Activated naive CD8-positive, alpha-beta T cell treated with anti-CD3 and anti-CD28 coated beads for 36 hours (primary cell): ENCODE results near the gene RPN2. TPM values are rescaled to one million over a fixed set of nuclear protein-coding genes. Genes with fewer than 3 reads are reported as not detected.

Experiments used
- DNase-seq: peaks from one replicate; pipeline ENCODE4 v3.0.0; 2021
- H3K27ac Mint-ChIP-seq: one replicate; pipeline ENCODE4 v1.8.0; 2022; ENCODE audit warnings: mild to moderate bottlenecking, moderate library complexity, mixed read lengths
- H3K27me3 Mint-ChIP-seq: one replicate; pipeline ENCODE4 v1.8.0; 2022; ENCODE audit warnings: mild to moderate bottlenecking, mixed read lengths
- H3K36me3 Mint-ChIP-seq: one replicate; pipeline ENCODE4 v1.8.0; 2021; ENCODE audit warnings: mild to moderate bottlenecking, mixed read lengths
- H3K4me1 Mint-ChIP-seq: one replicate; pipeline ENCODE4 v1.8.0; 2021; ENCODE audit warnings: mixed read lengths
- H3K4me3 Mint-ChIP-seq: one replicate; pipeline ENCODE4 v1.8.0; 2022; ENCODE audit warnings: mild to moderate bottlenecking, moderate library complexity, mixed read lengths
- H3K9me3 Mint-ChIP-seq: one replicate; pipeline ENCODE4 v1.8.0; 2022; ENCODE audit warnings: mixed read lengths
- total RNA-seq, 2 experiments: library from RNA; stranded (reverse); gene quantifications; one replicate each; pipeline ENCODE4 v1.2.3, GENCODE V29; 2021

RPN2 gene
- total RNA-seq, 2 experiments from 2014 or later = 121 to 131 TPM

DNA sequence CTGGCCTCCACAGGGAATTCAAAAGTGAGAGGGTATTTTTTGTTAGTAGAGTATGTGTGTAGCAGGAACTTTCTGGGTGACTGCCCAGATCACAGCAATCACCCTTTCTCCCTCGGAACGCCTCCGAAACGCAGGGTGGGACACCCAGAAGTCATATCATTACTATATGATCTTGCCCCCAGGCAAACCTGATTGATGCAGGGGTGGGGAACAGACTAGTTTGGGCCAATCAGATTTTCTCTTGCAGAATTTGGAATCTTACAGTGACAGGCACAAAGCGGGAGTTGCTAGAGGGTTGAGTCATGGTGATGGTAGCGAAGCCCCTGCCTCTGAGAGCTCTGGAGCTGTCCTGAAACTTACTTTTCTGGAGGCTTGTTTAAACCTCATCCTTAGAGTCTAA lies 16.5 kb upstream of the RPN2 start:
- H3K27ac Mint-ChIP-seq = no peak overlapping the region
- no peak for DNase-seq
- H3K36me3 Mint-ChIP-seq = no peaks in the 10 kb centered on the region
- no peaks in the 10 kb centered on the region for H3K9me3 Mint-ChIP-seq
- peaks cover 3% of the 10 kb centered on the region for H3K4me1 Mint-ChIP-seq
- H3K27me3 Mint-ChIP-seq = no peaks in the 10 kb centered on the region
- H3K4me3 Mint-ChIP-seq = no peak overlapping the region

DNA sequence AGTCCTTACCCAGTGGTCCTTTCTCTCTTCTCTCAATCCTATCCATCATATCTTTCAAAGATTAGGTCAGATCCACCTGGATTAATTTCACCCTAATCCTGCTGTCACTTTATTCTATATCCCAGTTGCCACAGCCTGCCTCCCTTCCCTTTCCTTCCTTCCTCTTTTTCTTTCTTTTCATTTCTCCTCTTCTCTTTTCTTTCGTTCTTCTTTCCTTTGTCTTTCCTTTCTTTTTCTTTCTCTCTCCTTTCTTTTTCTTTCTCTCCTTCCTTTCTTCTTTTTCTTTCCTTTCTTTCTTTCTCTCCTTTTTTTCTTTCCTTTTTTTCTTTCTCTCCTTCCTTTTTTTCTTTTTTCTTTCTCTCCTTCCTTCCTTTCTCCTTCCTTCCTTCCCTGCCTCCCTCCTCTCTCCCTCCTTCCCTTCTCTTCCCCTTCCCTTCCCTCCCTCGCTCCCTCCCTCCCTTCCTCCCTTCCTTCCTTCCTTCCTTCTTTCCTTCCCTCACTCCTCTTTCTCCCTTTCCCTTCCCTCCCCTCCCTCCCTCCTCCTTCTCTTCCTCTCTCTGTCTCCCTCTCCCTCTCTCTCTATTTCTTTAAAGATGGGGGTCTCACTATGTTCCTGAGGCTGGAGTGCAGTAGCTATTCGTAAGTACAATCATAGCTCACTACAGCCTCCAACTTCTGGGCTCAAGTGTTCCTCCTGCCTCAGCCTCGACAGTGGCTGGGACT lies 15.1 kb upstream of the RPN2 start:
- no peak overlapping the region for H3K4me3 Mint-ChIP-seq

DNA sequence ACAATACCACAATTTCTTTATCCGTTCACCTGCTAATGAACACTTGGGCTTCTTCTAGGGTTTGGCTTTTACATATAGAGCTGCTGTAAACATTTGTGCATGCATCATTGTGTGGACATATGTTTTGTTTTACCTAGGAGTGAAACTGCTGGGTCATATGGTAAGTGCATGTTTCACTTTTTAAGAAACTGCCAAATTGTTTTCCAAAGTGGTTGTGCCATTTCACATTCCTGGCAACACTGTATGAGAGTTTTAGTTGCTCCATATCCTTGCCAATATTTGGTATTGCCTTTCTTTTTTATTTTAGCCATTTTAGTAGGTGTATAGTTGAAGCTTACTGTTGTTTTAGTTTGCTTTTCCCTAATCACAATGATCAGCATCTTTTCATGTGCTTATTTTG lies 14.1 kb upstream of the RPN2 start:
- no peak overlapping the region for H3K27ac Mint-ChIP-seq
- H3K36me3 Mint-ChIP-seq = peaks cover 5% of the 10 kb centered on the region
- DNase-seq = no peak
- no peaks in the 10 kb centered on the region for H3K4me1 Mint-ChIP-seq
- H3K27me3 Mint-ChIP-seq = no peaks in the 10 kb centered on the region
- H3K4me3 Mint-ChIP-seq = no peak overlapping the region
- no peaks in the 10 kb centered on the region for H3K9me3 Mint-ChIP-seq

More for the DNA sequence above, 15.1 kb upstream of the RPN2 start:
- Mint-ChIP-seq H3K27me3 (no peaks in the 10 kb centered on the region), H3K4me1 (no peaks in the 10 kb centered on the region), H3K27ac (no peak overlapping the region), H3K9me3 (no peaks in the 10 kb centered on the region), H3K36me3 (peaks cover 5% of the 10 kb centered on the region)
- no peak for DNase-seq

DNA sequence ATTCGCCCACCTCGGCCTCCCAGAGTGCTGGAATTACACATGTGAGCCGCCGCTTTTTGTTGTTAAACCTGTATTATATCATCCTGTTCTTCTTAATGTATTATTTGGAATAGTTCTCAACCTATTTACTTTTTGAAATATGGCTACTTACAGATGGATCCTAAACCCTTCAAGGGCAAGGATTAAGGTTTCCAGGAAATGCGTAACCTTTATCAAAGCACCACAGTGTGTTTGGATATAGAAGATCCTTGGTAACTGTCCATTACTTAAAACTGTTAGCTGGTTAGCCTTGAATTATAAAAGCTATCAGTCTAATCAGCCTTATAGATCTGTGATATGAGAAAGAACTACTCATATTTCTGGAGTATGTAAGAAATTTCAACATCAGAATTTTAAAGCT lies 12.3 kb upstream of the RPN2 start:
- DNase-seq = no peak
- H3K4me3 Mint-ChIP-seq = no peak overlapping the region

GRCh38 chr20:37172836-37173235 lies 6.3 kb upstream of the RPN2 start:
- Mint-ChIP-seq H3K27ac (no peak overlapping the region), H3K36me3 (peaks cover 5% of the 10 kb centered on the region), H3K4me3 (no peak overlapping the region), H3K4me1 (peaks cover under 1% of the 10 kb centered on the region), H3K9me3 (no peaks in the 10 kb centered on the region), H3K27me3 (no peaks in the 10 kb centered on the region)
- DNase-seq = no peak

More for the DNA sequence above, 12.3 kb upstream of the RPN2 start:
- Mint-ChIP-seq H3K36me3 (peaks cover 5% of the 10 kb centered on the region), H3K27me3 (no peaks in the 10 kb centered on the region), H3K4me1 (no peaks in the 10 kb centered on the region), H3K9me3 (no peaks in the 10 kb centered on the region), H3K27ac (no peak overlapping the region)

GRCh38 chr20:37179683-37180524 lies 774 bp downstream of the RPN2 start:
- H3K36me3 Mint-ChIP-seq = peaks cover 22% of the 10 kb centered on the region
- H3K4me3 Mint-ChIP-seq = peak overlapping the region; percentile 87

GRCh38 chr20:37185686-37186085 lies 6.6 kb downstream of the RPN2 start:
- H3K36me3 Mint-ChIP-seq = peaks cover 46% of the 10 kb centered on the region
- no peak overlapping the region for H3K27ac Mint-ChIP-seq
- peaks cover 58% of the 10 kb centered on the region for H3K4me1 Mint-ChIP-seq

More at GRCh38 chr20:37179683-37180524, 774 bp downstream of the RPN2 start:
- H3K27me3 Mint-ChIP-seq = no peaks in the 10 kb centered on the region
- peak; percentile 6 for DNase-seq
- H3K4me1 Mint-ChIP-seq = peaks cover 41% of the 10 kb centered on the region
- peak overlapping the region; percentile 94 for H3K27ac Mint-ChIP-seq
- H3K9me3 Mint-ChIP-seq = no peaks in the 10 kb centered on the region

GRCh38 chr20:37188787-37189186 lies 9.7 kb downstream of the RPN2 start:
- no peak for DNase-seq
- Mint-ChIP-seq H3K4me1 (peaks cover 54% of the 10 kb centered on the region), H3K36me3 (peaks cover 42% of the 10 kb centered on the region), H3K27ac (peak overlapping the region; percentile 68), H3K9me3 (no peaks in the 10 kb centered on the region), H3K4me3 (no peak overlapping the region), H3K27me3 (no peaks in the 10 kb centered on the region)

More at GRCh38 chr20:37185686-37186085, 6.6 kb downstream of the RPN2 start:
- DNase-seq = no peak
- Mint-ChIP-seq H3K4me3 (no peak overlapping the region), H3K27me3 (no peaks in the 10 kb centered on the region), H3K9me3 (no peaks in the 10 kb centered on the region)

DNA sequence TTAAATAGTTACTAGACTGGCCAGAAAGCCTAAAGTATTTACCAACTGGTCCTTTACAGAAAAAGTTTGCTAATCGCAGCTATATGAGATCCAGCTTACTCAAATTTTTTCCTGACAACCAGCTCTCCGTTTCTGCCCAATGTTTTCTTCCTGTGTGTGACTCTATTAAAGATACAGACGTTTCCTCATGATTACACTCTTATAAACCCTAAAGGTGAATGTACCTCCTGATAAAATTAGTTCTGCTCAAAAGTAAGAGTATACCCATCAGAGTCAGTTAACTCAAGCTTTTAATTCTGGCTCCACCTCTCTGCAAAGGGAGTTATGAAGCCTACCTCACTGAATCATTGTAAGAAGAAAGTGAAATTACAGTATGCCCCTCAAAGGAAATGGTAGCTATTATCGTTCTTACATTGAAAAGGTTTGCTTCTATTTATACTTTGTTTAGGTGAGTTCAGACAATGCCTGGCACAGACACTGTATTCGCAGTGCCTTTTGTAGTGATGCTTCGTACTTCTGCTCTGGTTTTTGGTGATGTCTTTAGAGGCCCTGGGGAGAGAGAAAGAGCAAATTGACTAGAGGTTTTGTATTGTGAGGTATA lies 10.4 kb downstream of the RPN2 start:
- H3K9me3 Mint-ChIP-seq = no peaks in the 10 kb centered on the region
- H3K36me3 Mint-ChIP-seq = peaks cover 40% of the 10 kb centered on the region
- H3K4me1 Mint-ChIP-seq = peaks cover 54% of the 10 kb centered on the region
- H3K4me3 Mint-ChIP-seq = peak overlapping the region; percentile 42
- DNase-seq = no peak
- H3K27me3 Mint-ChIP-seq = no peaks in the 10 kb centered on the region
- peak overlapping the region; percentile 77 for H3K27ac Mint-ChIP-seq

DNA sequence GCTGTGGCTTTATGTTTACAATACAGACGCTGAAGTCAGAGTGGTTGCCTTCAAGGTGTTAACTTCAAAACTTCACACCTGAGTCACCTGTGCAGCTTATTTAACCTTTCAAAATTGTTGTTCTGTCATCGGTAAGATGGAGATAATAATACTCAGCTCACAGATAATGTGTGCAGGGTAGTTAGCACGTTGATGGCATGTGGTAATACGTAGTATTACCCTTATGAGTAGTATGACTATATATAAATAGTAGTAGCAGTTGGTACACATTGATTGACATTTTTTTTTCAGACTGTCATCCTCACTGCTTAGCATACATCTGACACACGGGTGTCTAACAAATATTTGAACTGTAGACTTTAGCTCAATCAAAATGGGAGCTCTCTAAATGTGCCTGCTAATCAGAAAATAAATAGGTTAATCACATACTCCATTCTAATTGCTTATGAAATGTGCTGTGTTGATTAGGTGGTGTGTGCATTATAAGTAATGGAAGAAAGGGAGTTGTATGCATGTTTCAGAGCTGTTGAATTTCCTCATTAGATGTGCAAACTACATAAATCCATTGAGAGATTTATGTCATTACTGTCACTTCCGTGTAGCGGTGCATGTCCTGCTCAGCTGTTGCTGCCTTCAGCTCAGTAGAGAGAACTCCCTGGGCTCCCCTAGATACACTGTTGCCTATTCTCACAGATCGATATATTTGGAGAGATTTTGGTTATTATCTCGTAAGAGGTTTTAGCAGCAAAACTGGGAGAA lies 11.4 kb downstream of the RPN2 start:
- no peak for DNase-seq
- H3K4me1 Mint-ChIP-seq = peaks cover 60% of the 10 kb centered on the region
- no peaks in the 10 kb centered on the region for H3K27me3 Mint-ChIP-seq
- peaks cover 37% of the 10 kb centered on the region for H3K36me3 Mint-ChIP-seq
- H3K9me3 Mint-ChIP-seq = no peaks in the 10 kb centered on the region
- no peak overlapping the region for H3K27ac Mint-ChIP-seq
- H3K4me3 Mint-ChIP-seq = no peak overlapping the region

DNA sequence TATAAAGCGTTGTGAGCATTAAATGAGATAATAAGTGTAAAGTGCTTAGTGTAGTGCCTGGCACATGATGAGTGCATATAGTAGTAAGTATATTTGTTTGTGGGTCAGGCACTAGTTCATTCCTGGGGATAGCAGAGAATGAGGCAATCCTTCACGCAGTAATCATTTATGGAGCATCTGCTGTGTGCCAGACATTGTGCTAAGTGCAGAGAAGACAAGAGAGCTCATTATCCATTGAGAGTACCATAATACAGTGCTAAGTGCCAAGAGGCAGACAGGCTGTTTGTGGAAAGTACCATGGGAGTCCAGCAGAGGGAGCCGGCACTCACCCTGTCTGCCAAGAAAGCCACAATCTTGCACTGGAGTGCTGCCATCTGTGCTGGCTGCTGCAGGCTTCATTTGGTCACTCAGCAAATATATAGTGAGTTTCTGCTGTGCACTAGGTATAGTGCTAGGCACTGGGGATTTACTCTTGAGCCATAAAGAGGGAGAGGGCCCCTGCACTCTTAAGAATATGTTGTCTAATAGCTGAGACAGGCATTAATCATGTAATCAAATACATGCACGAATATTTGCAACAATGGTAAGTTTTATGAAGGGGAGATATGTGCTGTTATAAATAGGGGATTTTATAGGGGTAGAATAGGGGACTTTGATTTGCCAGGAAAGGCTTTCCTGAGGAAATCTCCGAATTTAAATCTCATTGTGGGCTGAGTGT lies 13.2 kb downstream of the RPN2 start:
- H3K27ac Mint-ChIP-seq = no peak overlapping the region
- peaks cover 40% of the 10 kb centered on the region for H3K36me3 Mint-ChIP-seq

DNA sequence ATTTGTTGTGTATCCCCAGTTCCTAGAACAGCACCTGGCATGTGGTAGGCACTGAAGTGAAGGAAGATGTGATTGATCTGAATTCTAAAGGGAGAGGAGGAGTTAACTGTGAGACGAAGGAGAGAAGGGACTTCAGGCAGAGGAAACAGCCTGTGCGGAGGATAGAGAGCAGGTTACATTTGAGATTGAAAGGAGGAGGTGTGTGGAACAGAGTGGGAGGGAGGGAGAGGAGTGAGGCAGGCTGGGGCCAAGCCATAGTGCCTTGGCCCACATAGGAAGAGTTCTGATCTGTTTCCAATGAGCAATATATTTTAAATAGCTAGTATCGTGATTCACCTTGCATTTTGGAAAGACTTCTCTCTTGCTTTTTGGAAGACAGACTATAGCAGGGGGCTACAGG lies 14.1 kb downstream of the RPN2 start:
- H3K4me3 Mint-ChIP-seq = no peak overlapping the region
- no peak for DNase-seq
- peaks cover 36% of the 10 kb centered on the region for H3K36me3 Mint-ChIP-seq
- peaks cover 63% of the 10 kb centered on the region for H3K4me1 Mint-ChIP-seq
- no peak overlapping the region for H3K27ac Mint-ChIP-seq
- no peaks in the 10 kb centered on the region for H3K9me3 Mint-ChIP-seq
- no peaks in the 10 kb centered on the region for H3K27me3 Mint-ChIP-seq

More for the DNA sequence above, 13.2 kb downstream of the RPN2 start:
- no peaks in the 10 kb centered on the region for H3K27me3 Mint-ChIP-seq
- peak; percentile 59 for DNase-seq
- H3K4me1 Mint-ChIP-seq = peaks cover 62% of the 10 kb centered on the region
- no peak overlapping the region for H3K4me3 Mint-ChIP-seq
- no peaks in the 10 kb centered on the region for H3K9me3 Mint-ChIP-seq

DNA sequence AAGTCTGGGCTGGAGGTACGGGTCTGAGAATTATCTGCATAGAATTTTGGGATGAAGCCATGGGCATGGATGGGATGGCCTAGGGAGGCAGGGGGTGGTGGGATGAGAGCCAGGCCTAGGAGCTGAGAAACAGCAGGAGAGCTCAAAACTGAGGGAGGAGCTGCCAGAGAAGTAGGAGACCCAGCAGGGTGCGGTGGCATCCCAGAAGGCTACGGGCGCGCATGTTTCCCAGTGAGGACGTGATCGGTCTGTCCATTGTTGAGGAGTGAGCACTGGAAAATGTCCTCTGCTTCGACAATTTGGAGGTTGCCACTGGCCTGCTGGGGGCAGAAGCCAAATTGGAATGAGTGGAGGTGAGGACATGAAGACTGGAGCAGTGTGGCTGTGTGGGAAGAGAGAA lies 14.7 kb downstream of the RPN2 start:
- Mint-ChIP-seq H3K27ac (peak overlapping the region; percentile 9), H3K36me3 (peaks cover 33% of the 10 kb centered on the region), H3K27me3 (no peaks in the 10 kb centered on the region), H3K9me3 (no peaks in the 10 kb centered on the region), H3K4me1 (peaks cover 60% of the 10 kb centered on the region), H3K4me3 (no peak overlapping the region)
- no peak for DNase-seq
